T-helper 17 cell (primary cell): Measurements from ENCODE around the gene C1QB. TPM values are rescaled to one million over a fixed set of nuclear protein-coding genes. Genes with fewer than 3 reads are reported as not detected.
"Not testable (repeated sequence)": the region's sequence is repeated elsewhere in the genome, so short reads cannot be mapped to it uniquely, and the experiment has no call there.

ENCODE experiments used
- ATAC-seq: fragments of 150-1000 bp; cut with Tn5 transposase; 2 replicates; pipeline ENCODE4 v1.10.0; 2021; ENCODE audit warnings: mild to moderate bottlenecking, moderate library complexity
- DNase-seq, 3 donors: peaks; one replicate each; pipeline versions ENCODE4 v3.0.0 to v3.0.0-alpha.2; 2020 to 2021
- H3K9me3 ChIP-seq: one replicate; pipeline ENCODE4 v1.7.0; 2013; ENCODE audit warnings: low read length, mild to moderate bottlenecking; ENCODE audit not compliant: control insufficient read depth, poor library complexity, severe bottlenecking
- H3K27ac Mint-ChIP-seq: one replicate; pipeline ENCODE4 v1.8.0; 2022; ENCODE audit warnings: mild to moderate bottlenecking, moderate library complexity, mixed read lengths
- H3K27me3 Mint-ChIP-seq: one replicate; pipeline ENCODE4 v1.8.0; 2022; ENCODE audit warnings: mixed read lengths
- H3K36me3 Mint-ChIP-seq: one replicate; pipeline ENCODE4 v1.8.0; 2022; ENCODE audit warnings: low read depth, mixed read lengths
- H3K4me1 Mint-ChIP-seq: one replicate; pipeline ENCODE4 v1.8.0; 2022; ENCODE audit warnings: mild to moderate bottlenecking, mixed read lengths
- H3K4me3 Mint-ChIP-seq: one replicate; pipeline ENCODE4 v1.8.0; 2022; ENCODE audit warnings: mild to moderate bottlenecking, moderate library complexity, mixed read lengths
- total RNA-seq, 4 donors: library from RNA in 2 of 4; stranded (reverse) in 2 of 4; gene quantifications; one replicate each; pipeline ENCODE4 v1.2.3 and lab custom pipeline; 2022 to 2026

The C1QB gene
- total RNA-seq, 2 donors from 2014 or later: not detected

GRCh38 chr1:22702296-22703085, 49.5 kb downstream of the C1QB start:
- H3K27ac Mint-ChIP-seq: no peak overlapping the region
- no peaks in the 10 kb centered on the region for H3K36me3 Mint-ChIP-seq
- H3K27me3 Mint-ChIP-seq: peaks cover 40% of the 10 kb centered on the region
- no peak overlapping the region for H3K4me3 Mint-ChIP-seq
- no peak for DNase-seq
- peaks cover 5% of the 10 kb centered on the region for H3K4me1 Mint-ChIP-seq
- H3K9me3 ChIP-seq: no peaks in the 10 kb centered on the region
- ATAC-seq: no peak

- ATAC-seq: peak; percentile 79
- H3K9me3 ChIP-seq: no peaks in the 10 kb centered on the region
- H3K36me3 Mint-ChIP-seq: no peaks in the 10 kb centered on the region
- peak; percentile 21 to 58 (median 31) for DNase-seq
- peaks cover 6% of the 10 kb centered on the region for H3K4me1 Mint-ChIP-seq
- H3K27ac Mint-ChIP-seq: no peak overlapping the region
- H3K4me3 Mint-ChIP-seq: no peak overlapping the region
- peaks cover 52% of the 10 kb centered on the region for H3K27me3 Mint-ChIP-seq
Measured at GRCh38 chr1:22704440-22705067, 51.5 kb downstream of the C1QB start.

- Mint-ChIP-seq H3K4me3 (no peak overlapping the region), H3K27ac (no peak overlapping the region), H3K36me3 (no peaks in the 10 kb centered on the region), H3K27me3 (peaks cover 46% of the 10 kb centered on the region), H3K4me1 (peaks cover 11% of the 10 kb centered on the region)
- no peak for ATAC-seq
- DNase-seq: no peak
- H3K9me3 ChIP-seq: no peaks in the 10 kb centered on the region
Measured at GRCh38 chr1:22705586-22705985, 52.5 kb downstream of the C1QB start.

GRCh38 chr1:22706100-22706499, 53.1 kb downstream of the C1QB start:
- DNase-seq, ATAC-seq, H3K36me3 Mint-ChIP-seq, H3K4me3 Mint-ChIP-seq, H3K27ac Mint-ChIP-seq, H3K9me3 ChIP-seq: not testable (repeated sequence)
- H3K27me3 Mint-ChIP-seq: peaks cover 46% of the 10 kb centered on the region
- peaks cover 11% of the 10 kb centered on the region for H3K4me1 Mint-ChIP-seq

- H3K9me3 ChIP-seq: no peaks in the 10 kb centered on the region
- DNase-seq (no peak), ATAC-seq (no peak)
- H3K4me3 Mint-ChIP-seq: peak overlapping the region; percentile 80
- H3K4me1 Mint-ChIP-seq: peaks cover 12% of the 10 kb centered on the region
- H3K27me3 Mint-ChIP-seq: peaks cover 54% of the 10 kb centered on the region
- no peak overlapping the region for H3K27ac Mint-ChIP-seq
- H3K36me3 Mint-ChIP-seq: no peaks in the 10 kb centered on the region
Measured at GRCh38 chr1:22708777-22709176, 55.7 kb downstream of the C1QB start.

- ATAC-seq (no peak), DNase-seq (no peak)
- H3K4me1 Mint-ChIP-seq: peaks cover 12% of the 10 kb centered on the region
- no peaks in the 10 kb centered on the region for H3K36me3 Mint-ChIP-seq
- no peak overlapping the region for H3K4me3 Mint-ChIP-seq
- no peak overlapping the region for H3K27ac Mint-ChIP-seq
- H3K27me3 Mint-ChIP-seq: peaks cover 54% of the 10 kb centered on the region
- H3K9me3 ChIP-seq: no peaks in the 10 kb centered on the region
Measured at GRCh38 chr1:22709227-22709626, 56.2 kb downstream of the C1QB start.

- peaks cover 12% of the 10 kb centered on the region for H3K4me1 Mint-ChIP-seq
- no peak overlapping the region for H3K27ac Mint-ChIP-seq
- no peaks in the 10 kb centered on the region for H3K9me3 ChIP-seq
- H3K4me3 Mint-ChIP-seq: peak overlapping the region; percentile 89
- ATAC-seq (peak; percentile 52), DNase-seq (no peak)
- peaks cover 63% of the 10 kb centered on the region for H3K27me3 Mint-ChIP-seq
- H3K36me3 Mint-ChIP-seq: no peaks in the 10 kb centered on the region
Measured at GRCh38 chr1:22709891-22710700, 57.1 kb downstream of the C1QB start.

- H3K9me3 ChIP-seq: no peaks in the 10 kb centered on the region
- Mint-ChIP-seq H3K4me3 (peak within 1 kb of the TSS; percentile 89), H3K27me3 (peaks cover 69% of the 10 kb centered on the region), H3K4me1 (peaks cover 12% of the 10 kb centered on the region), H3K27ac (no peak within 1 kb of the TSS), H3K36me3 (no peaks in the 10 kb centered on the region)
- ATAC-seq: peak; percentile 65
- no peak for DNase-seq
Measured at GRCh38 chr1:22710701-22711049, 57.6 kb downstream of the C1QB start, which contains the start of gene EPHB2. TSS of gene EPHB2 (plus strand) at chr1:22710839. CDS start at chr1:22710983, 144 bp downstream.

GRCh38 chr1:22711071-22711470, 58.0 kb downstream of the C1QB start:
- DNase-seq: no peak
- H3K27me3 Mint-ChIP-seq: peaks cover 71% of the 10 kb centered on the region
- peaks cover 12% of the 10 kb centered on the region for H3K4me1 Mint-ChIP-seq

More at GRCh38 chr1:22711071-22711470, 58.0 kb downstream of the C1QB start:
- Mint-ChIP-seq H3K27ac (no peak overlapping the region), H3K36me3 (no peaks in the 10 kb centered on the region), H3K4me3 (no peak overlapping the region)
- H3K9me3 ChIP-seq: no peaks in the 10 kb centered on the region
- no peak for ATAC-seq

Other genes with a start within 250 kb of the C1QB start
- gene ZBTB40, start 201.4 kb upstream of the C1QB start, total RNA-seq: 10 to 100 TPM; 26.8 to 34.5 TPM
- not detected for gene EPHA8, start 89.7 kb upstream of the C1QB start, total RNA-seq
- not detected for gene C1QA, start 16.6 kb upstream of the C1QB start, total RNA-seq
- gene C1QC, start 9.6 kb upstream of the C1QB start, total RNA-seq: not detected
- under 1 TPM in 1 of 2 donors, not detected in 1; 0.15 TPM for gene EPHB2, start 57.6 kb downstream of the C1QB start, total RNA-seq